T-helper 17 cell (primary cell): ENCODE measurements around the gene GALNT2. TPM values are rescaled to one million over a fixed set of nuclear protein-coding genes. Genes with fewer than 3 reads are reported as not detected.

Experiments used
- ATAC-seq: fragments of 150-1000 bp; cut with Tn5 transposase; 2 replicates; pipeline ENCODE4 v1.10.0; 2021; ENCODE audit warnings: mild to moderate bottlenecking, moderate library complexity
- DNase-seq, 3 donors: peaks; one replicate each; pipeline versions ENCODE4 v3.0.0 to v3.0.0-alpha.2; 2020 to 2021
- H3K9me3 ChIP-seq: one replicate; pipeline ENCODE4 v1.7.0; 2013; ENCODE audit warnings: low read length, mild to moderate bottlenecking; ENCODE audit not compliant: control insufficient read depth, poor library complexity, severe bottlenecking
- H3K27ac Mint-ChIP-seq: one replicate; pipeline ENCODE4 v1.8.0; 2022; ENCODE audit warnings: mild to moderate bottlenecking, moderate library complexity, mixed read lengths
- H3K27me3 Mint-ChIP-seq: one replicate; pipeline ENCODE4 v1.8.0; 2022; ENCODE audit warnings: mixed read lengths
- H3K36me3 Mint-ChIP-seq: one replicate; pipeline ENCODE4 v1.8.0; 2022; ENCODE audit warnings: low read depth, mixed read lengths
- H3K4me1 Mint-ChIP-seq: one replicate; pipeline ENCODE4 v1.8.0; 2022; ENCODE audit warnings: mild to moderate bottlenecking, mixed read lengths
- H3K4me3 Mint-ChIP-seq: one replicate; pipeline ENCODE4 v1.8.0; 2022; ENCODE audit warnings: mild to moderate bottlenecking, moderate library complexity, mixed read lengths
- total RNA-seq, 4 donors: library from RNA in 2 of 4; stranded (reverse) in 2 of 4; gene quantifications; one replicate each; pipeline ENCODE4 v1.2.3 and lab custom pipeline; 2022 to 2026

Gene GALNT2
- total RNA-seq, 2 donors from 2014 or later = 16.6 to 19.8 TPM

- no peaks in the 10 kb centered on the region for H3K9me3 ChIP-seq
- Mint-ChIP-seq H3K36me3 (no peaks in the 10 kb centered on the region), H3K4me3 (no peak overlapping the region), H3K27ac (no peak overlapping the region), H3K27me3 (no peaks in the 10 kb centered on the region), H3K4me1 (peaks cover 24% of the 10 kb centered on the region)
- ATAC-seq (no peak), DNase-seq (no peak)
Observed at GRCh38 chr1:230160957-230161771, 94.1 kb downstream of the GALNT2 start.

- H3K4me1 Mint-ChIP-seq = peaks cover 23% of the 10 kb centered on the region
- no peak overlapping the region for H3K4me3 Mint-ChIP-seq
- H3K27me3 Mint-ChIP-seq = no peaks in the 10 kb centered on the region
- DNase-seq (no peak), ATAC-seq (no peak)
- H3K27ac Mint-ChIP-seq = no peak overlapping the region
- no peaks in the 10 kb centered on the region for H3K9me3 ChIP-seq
- H3K36me3 Mint-ChIP-seq = no peaks in the 10 kb centered on the region
Observed at GRCh38 chr1:230163205-230163604, 96.2 kb downstream of the GALNT2 start.

- H3K9me3 ChIP-seq = no peaks in the 10 kb centered on the region
- Mint-ChIP-seq H3K27me3 (no peaks in the 10 kb centered on the region), H3K27ac (no peak overlapping the region)
Observed at GRCh38 chr1:230163719-230164118, 96.7 kb downstream of the GALNT2 start.

GRCh38 chr1:230165536-230165935, 98.5 kb downstream of the GALNT2 start:
- ATAC-seq = no peak
- no peak for DNase-seq
- H3K4me3 Mint-ChIP-seq = no peak overlapping the region
- no peak overlapping the region for H3K27ac Mint-ChIP-seq
- no peaks in the 10 kb centered on the region for H3K9me3 ChIP-seq
- H3K4me1 Mint-ChIP-seq = peaks cover 35% of the 10 kb centered on the region
- no peaks in the 10 kb centered on the region for H3K27me3 Mint-ChIP-seq
- no peaks in the 10 kb centered on the region for H3K36me3 Mint-ChIP-seq

More at GRCh38 chr1:230163719-230164118, 96.7 kb downstream of the GALNT2 start:
- DNase-seq = no peak
- no peak overlapping the region for H3K4me3 Mint-ChIP-seq
- peaks cover 23% of the 10 kb centered on the region for H3K4me1 Mint-ChIP-seq
- H3K36me3 Mint-ChIP-seq = no peaks in the 10 kb centered on the region
- no peak for ATAC-seq

- no peak overlapping the region for H3K4me3 Mint-ChIP-seq
- no peak overlapping the region for H3K27ac Mint-ChIP-seq
- ATAC-seq (no peak), DNase-seq (no peak)
- H3K9me3 ChIP-seq = no peaks in the 10 kb centered on the region
- H3K4me1 Mint-ChIP-seq = peaks cover 29% of the 10 kb centered on the region
- H3K27me3 Mint-ChIP-seq = no peaks in the 10 kb centered on the region
- no peaks in the 10 kb centered on the region for H3K36me3 Mint-ChIP-seq
Observed at GRCh38 chr1:230166366-230167132, 99.5 kb downstream of the GALNT2 start.

GRCh38 chr1:230167419-230167852, 100.4 kb downstream of the GALNT2 start:
- no peaks in the 10 kb centered on the region for H3K27me3 Mint-ChIP-seq
- H3K4me3 Mint-ChIP-seq = no peak overlapping the region
- H3K4me1 Mint-ChIP-seq = peaks cover 26% of the 10 kb centered on the region
- no peaks in the 10 kb centered on the region for H3K9me3 ChIP-seq
- ATAC-seq (peak; percentile 64), DNase-seq (peak in 1 of 3 donors; percentile 8)
- H3K36me3 Mint-ChIP-seq = peaks cover under 1% of the 10 kb centered on the region
- no peak overlapping the region for H3K27ac Mint-ChIP-seq

GRCh38 chr1:230169454-230170152, 102.6 kb downstream of the GALNT2 start:
- Mint-ChIP-seq H3K4me1 (peaks cover 34% of the 10 kb centered on the region), H3K27me3 (no peaks in the 10 kb centered on the region), H3K36me3 (peaks cover 4% of the 10 kb centered on the region), H3K27ac (peak overlapping the region; percentile 76), H3K4me3 (peak overlapping the region; percentile 63)
- DNase-seq = no peak
- H3K9me3 ChIP-seq = no peaks in the 10 kb centered on the region
- peak; percentile 20 for ATAC-seq

- H3K27me3 Mint-ChIP-seq = no peaks in the 10 kb centered on the region
- H3K4me3 Mint-ChIP-seq = peak overlapping the region; percentile 63
- peak overlapping the region; percentile 76 for H3K27ac Mint-ChIP-seq
- H3K4me1 Mint-ChIP-seq = peaks cover 37% of the 10 kb centered on the region
- no peak for DNase-seq
- no peak for ATAC-seq
- H3K36me3 Mint-ChIP-seq = peaks cover 4% of the 10 kb centered on the region
- no peaks in the 10 kb centered on the region for H3K9me3 ChIP-seq
Observed at GRCh38 chr1:230170153-230170547, 103.1 kb downstream of the GALNT2 start.

GRCh38 chr1:230170622-230171021, 103.6 kb downstream of the GALNT2 start:
- DNase-seq = no peak
- Mint-ChIP-seq H3K4me1 (peaks cover 39% of the 10 kb centered on the region), H3K27ac (peak overlapping the region; percentile 76), H3K36me3 (peaks cover 4% of the 10 kb centered on the region), H3K4me3 (no peak overlapping the region), H3K27me3 (no peaks in the 10 kb centered on the region)
- no peak for ATAC-seq
- no peaks in the 10 kb centered on the region for H3K9me3 ChIP-seq

- no peaks in the 10 kb centered on the region for H3K9me3 ChIP-seq
- Mint-ChIP-seq H3K36me3 (peaks cover 4% of the 10 kb centered on the region), H3K4me3 (no peak overlapping the region), H3K27me3 (no peaks in the 10 kb centered on the region), H3K4me1 (peaks cover 39% of the 10 kb centered on the region), H3K27ac (no peak overlapping the region)
- DNase-seq (no peak), ATAC-seq (no peak)
Observed at GRCh38 chr1:230171356-230172015, 104.4 kb downstream of the GALNT2 start.

GRCh38 chr1:230172016-230172537, 105.0 kb downstream of the GALNT2 start:
- Mint-ChIP-seq H3K27me3 (no peaks in the 10 kb centered on the region), H3K4me1 (peaks cover 37% of the 10 kb centered on the region), H3K36me3 (peaks cover 4% of the 10 kb centered on the region), H3K4me3 (no peak overlapping the region), H3K27ac (no peak overlapping the region)
- ATAC-seq (no peak), DNase-seq (no peak)
- H3K9me3 ChIP-seq = no peaks in the 10 kb centered on the region

GRCh38 chr1:230173187-230173975, 106.3 kb downstream of the GALNT2 start:
- ATAC-seq = no peak
- DNase-seq = no peak
- H3K4me1 Mint-ChIP-seq = peaks cover 33% of the 10 kb centered on the region

More at GRCh38 chr1:230173187-230173975, 106.3 kb downstream of the GALNT2 start:
- no peak overlapping the region for H3K27ac Mint-ChIP-seq
- no peak overlapping the region for H3K4me3 Mint-ChIP-seq
- no peaks in the 10 kb centered on the region for H3K27me3 Mint-ChIP-seq
- H3K36me3 Mint-ChIP-seq = peaks cover 7% of the 10 kb centered on the region
- no peaks in the 10 kb centered on the region for H3K9me3 ChIP-seq
